ENCODE results near the gene SPATA7.
A peak's percentile ranks its signal among the peaks of the same experiment; 100 is the strongest.

SPATA7 gene

GRCh38 chr14:88359500-88359899 is 26.0 kb upstream of the SPATA7 start:
- Histone ChIP-seq H3K79me1 (ENCODE audit: low read depth, low read length) (no peaks in the 10 kb centered on the region), H2BK12ac (ENCODE audit: low read length) (no peak overlapping the region), H2BK15ac (ENCODE audit: low read length) (no peak overlapping the region), H3K9me3 (replicated peaks in 1 of 2; ENCODE audit: control insufficient read depth in 2 of 2, insufficient read depth in 1 of 2, low read depth in 1 of 2, low read length in 2 of 2) (no peaks in the 10 kb centered on the region), H3K4me2 (ENCODE audit: insufficient read depth, low read length, poor library complexity, severe bottlenecking) (no peak overlapping the region), H3K23ac (ENCODE audit: low read depth, low read length, poor library complexity) (no peak overlapping the region), H3K27me3 (ENCODE audit: control insufficient read depth in 3 of 3, insufficient read depth in 3 of 3, low read depth in 1 of 3, low read length in 3 of 3) (no peaks in the 10 kb centered on the region), H3K9ac (ENCODE audit: low read depth, low read length, poor library complexity) (no peak overlapping the region), H2AFZ (ENCODE audit: low read length) (no peak overlapping the region), H3K36me3 (replicated peaks in 1 of 2; ENCODE audit: control insufficient read depth in 2 of 2, insufficient read depth in 2 of 2, low read length in 2 of 2) (no peaks in the 10 kb centered on the region), H3K27ac (replicated peaks; ENCODE audit: low read length) (no peak overlapping the region), H2AK5ac (ENCODE audit: low read depth, low read length) (no peak overlapping the region), H2BK120ac (ENCODE audit: low read depth, low read length) (no peak overlapping the region), H4K8ac (ENCODE audit: low read depth, low read length) (no peak overlapping the region), H3K4ac (ENCODE audit: low read length) (no peak overlapping the region), H3K4me3 (ENCODE audit: low read length in 2 of 2) (no peak overlapping the region), H3K18ac (ENCODE audit: low read length) (no peak overlapping the region), H4K91ac (ENCODE audit: low read depth, low read length, poor library complexity) (no peak overlapping the region), H3K4me1 (ENCODE audit: control insufficient read depth in 2 of 2, insufficient read depth in 1 of 2, low read depth in 1 of 2, low read length in 2 of 2) (peaks cover 13 to 27% of the 10 kb centered on the region in 2 donors), H3K14ac (ENCODE audit: low read length) (no peak overlapping the region), H2BK5ac (ENCODE audit: low read length) (no peak overlapping the region)
- no peak for DNase-seq (ENCODE audit: low spot score)
- WGBS, 2 donors (ENCODE audit: extremely low coverage in 2 of 2, insufficient read length in 2 of 2, insufficient replicate concordance in 1 of 2): no CpG with 5 or more reads among the region's 2 CpGs

- Histone ChIP-seq H3K14ac (ENCODE audit: low read length) (no peak overlapping the region), H2BK15ac (ENCODE audit: low read length) (no peak overlapping the region), H3K4ac (ENCODE audit: low read length) (no peak overlapping the region), H3K4me1 (ENCODE audit: control insufficient read depth in 2 of 2, insufficient read depth in 1 of 2, low read depth in 1 of 2, low read length in 2 of 2) (peaks cover 22 to 40% of the 10 kb centered on the region in 2 donors), H4K91ac (ENCODE audit: low read depth, low read length, poor library complexity) (no peak overlapping the region), H3K9ac (ENCODE audit: low read depth, low read length, poor library complexity) (no peak overlapping the region), H3K27ac (replicated peaks; ENCODE audit: low read length) (peak overlapping the region; percentile 86), H3K36me3 (replicated peaks in 1 of 2; ENCODE audit: control insufficient read depth in 2 of 2, insufficient read depth in 2 of 2, low read length in 2 of 2) (no peaks in the 10 kb centered on the region), H3K23ac (ENCODE audit: low read depth, low read length, poor library complexity) (no peak overlapping the region), H3K9me3 (replicated peaks in 1 of 2; ENCODE audit: control insufficient read depth in 2 of 2, insufficient read depth in 1 of 2, low read depth in 1 of 2, low read length in 2 of 2) (peaks cover 0 to 4% of the 10 kb centered on the region in 2 donors), H3K27me3 (ENCODE audit: control insufficient read depth in 3 of 3, insufficient read depth in 3 of 3, low read depth in 1 of 3, low read length in 3 of 3) (no peaks in the 10 kb centered on the region), H2BK120ac (ENCODE audit: low read depth, low read length) (no peak overlapping the region), H2AK5ac (ENCODE audit: low read depth, low read length) (no peak overlapping the region), H4K8ac (ENCODE audit: low read depth, low read length) (no peak overlapping the region), H3K18ac (ENCODE audit: low read length) (no peak overlapping the region), H3K4me3 (ENCODE audit: low read length in 2 of 2) (no peak overlapping the region), H3K79me1 (ENCODE audit: low read depth, low read length) (no peaks in the 10 kb centered on the region), H2AFZ (ENCODE audit: low read length) (peak overlapping the region; percentile 8), H2BK5ac (ENCODE audit: low read length) (no peak overlapping the region), H3K4me2 (ENCODE audit: insufficient read depth, low read length, poor library complexity, severe bottlenecking) (no peak overlapping the region), H2BK12ac (ENCODE audit: low read length) (no peak overlapping the region)
- peak; percentile 86 for DNase-seq (ENCODE audit: low spot score)
- no CpG with 5 or more reads among the region's 4 CpGs for WGBS, 2 donors (ENCODE audit: extremely low coverage in 2 of 2, insufficient read length in 2 of 2, insufficient replicate concordance in 1 of 2)
Observed at GRCh38 chr14:88363644-88364043, 21.8 kb upstream of the SPATA7 start.

- Histone ChIP-seq H3K27me3 (ENCODE audit: control insufficient read depth in 3 of 3, insufficient read depth in 3 of 3, low read depth in 1 of 3, low read length in 3 of 3) (no peaks in the 10 kb centered on the region), H2BK120ac (ENCODE audit: low read depth, low read length) (no peak overlapping the region), H2AFZ (ENCODE audit: low read length) (peak overlapping the region; percentile 79), H4K91ac (ENCODE audit: low read depth, low read length, poor library complexity) (no peak overlapping the region), H2BK5ac (ENCODE audit: low read length) (no peak overlapping the region), H2AK5ac (ENCODE audit: low read depth, low read length) (no peak overlapping the region), H3K14ac (ENCODE audit: low read length) (no peak overlapping the region), H3K79me1 (ENCODE audit: low read depth, low read length) (no peaks in the 10 kb centered on the region), H3K9me3 (replicated peaks in 1 of 2; ENCODE audit: control insufficient read depth in 2 of 2, insufficient read depth in 1 of 2, low read depth in 1 of 2, low read length in 2 of 2) (peaks cover 0 to 6% of the 10 kb centered on the region in 2 donors), H3K4me1 (ENCODE audit: control insufficient read depth in 2 of 2, insufficient read depth in 1 of 2, low read depth in 1 of 2, low read length in 2 of 2) (peaks cover 22 to 40% of the 10 kb centered on the region in 2 donors), H2BK15ac (ENCODE audit: low read length) (no peak overlapping the region), H3K4ac (ENCODE audit: low read length) (no peak overlapping the region), H4K8ac (ENCODE audit: low read depth, low read length) (no peak overlapping the region), H3K18ac (ENCODE audit: low read length) (peak overlapping the region; percentile 24), H3K36me3 (replicated peaks in 1 of 2; ENCODE audit: control insufficient read depth in 2 of 2, insufficient read depth in 2 of 2, low read length in 2 of 2) (no peaks in the 10 kb centered on the region), H3K27ac (replicated peaks; ENCODE audit: low read length) (peak overlapping the region; percentile 88), H3K9ac (ENCODE audit: low read depth, low read length, poor library complexity) (no peak overlapping the region), H2BK12ac (ENCODE audit: low read length) (no peak overlapping the region), H3K4me2 (ENCODE audit: insufficient read depth, low read length, poor library complexity, severe bottlenecking) (no peak overlapping the region), H3K4me3 (ENCODE audit: low read length in 2 of 2) (peak overlapping the region in 1 of 2 donors; percentile 4), H3K23ac (ENCODE audit: low read depth, low read length, poor library complexity) (no peak overlapping the region)
- DNase-seq (ENCODE audit: low spot score): peak; percentile 58
- no CpG with 5 or more reads among the region's 4 CpGs for WGBS, 2 donors (ENCODE audit: extremely low coverage in 2 of 2, insufficient read length in 2 of 2, insufficient replicate concordance in 1 of 2)
Observed at GRCh38 chr14:88364710-88365413, 20.6 kb upstream of the SPATA7 start.

- Histone ChIP-seq H3K79me1 (ENCODE audit: low read depth, low read length) (no peaks in the 10 kb centered on the region), H3K14ac (ENCODE audit: low read length) (no peak overlapping the region), H3K9ac (ENCODE audit: low read depth, low read length, poor library complexity) (no peak overlapping the region), H4K91ac (ENCODE audit: low read depth, low read length, poor library complexity) (no peak overlapping the region), H2AK5ac (ENCODE audit: low read depth, low read length) (no peak overlapping the region), H3K36me3 (replicated peaks in 1 of 2; ENCODE audit: control insufficient read depth in 2 of 2, insufficient read depth in 2 of 2, low read length in 2 of 2) (no peaks in the 10 kb centered on the region), H3K9me3 (replicated peaks in 1 of 2; ENCODE audit: control insufficient read depth in 2 of 2, insufficient read depth in 1 of 2, low read depth in 1 of 2, low read length in 2 of 2) (peaks cover 0 to 6% of the 10 kb centered on the region in 2 donors), H2AFZ (ENCODE audit: low read length) (no peak overlapping the region), H3K27me3 (ENCODE audit: control insufficient read depth in 3 of 3, insufficient read depth in 3 of 3, low read depth in 1 of 3, low read length in 3 of 3) (no peaks in the 10 kb centered on the region), H2BK5ac (ENCODE audit: low read length) (no peak overlapping the region), H3K4me1 (ENCODE audit: control insufficient read depth in 2 of 2, insufficient read depth in 1 of 2, low read depth in 1 of 2, low read length in 2 of 2) (peaks cover 9 to 13% of the 10 kb centered on the region in 2 donors), H2BK120ac (ENCODE audit: low read depth, low read length) (no peak overlapping the region), H2BK15ac (ENCODE audit: low read length) (no peak overlapping the region), H3K4me3 (ENCODE audit: low read length in 2 of 2) (no peak overlapping the region), H3K4me2 (ENCODE audit: insufficient read depth, low read length, poor library complexity, severe bottlenecking) (no peak overlapping the region), H3K4ac (ENCODE audit: low read length) (no peak overlapping the region), H3K27ac (replicated peaks; ENCODE audit: low read length) (no peak overlapping the region), H2BK12ac (ENCODE audit: low read length) (no peak overlapping the region), H3K18ac (ENCODE audit: low read length) (no peak overlapping the region), H4K8ac (ENCODE audit: low read depth, low read length) (no peak overlapping the region), H3K23ac (ENCODE audit: low read depth, low read length, poor library complexity) (no peak overlapping the region)
- no peak for DNase-seq (ENCODE audit: low spot score)
- no CpG with 5 or more reads among the region's 1 CpG for WGBS, 2 donors (ENCODE audit: extremely low coverage in 2 of 2, insufficient read length in 2 of 2, insufficient replicate concordance in 1 of 2)
Observed at GRCh38 chr14:88369496-88369895, 16.0 kb upstream of the SPATA7 start.

All from neuronal stem cell (in vitro differentiated cells).